HepG2 (cell line): Measurements from ENCODE around the gene CNNM4. TPM values are rescaled to one million over a fixed set of nuclear protein-coding genes. Genes with fewer than 3 reads are reported as not detected.

Source experiments
- HDAC2 ChIP-seq: sonication (generic); formaldehyde crosslinking; IDR thresholded peaks from 2 replicates; pipeline ENCODE4 v1.4.0; 2020; ENCODE audit warnings: missing genetic modification reagents
- HMGXB4 ChIP-seq, 2 experiments: sonication (generic) in 1 of 2; formaldehyde crosslinking in 1 of 2; IDR thresholded peaks; 2 replicates each; pipeline versions ENCODE4 v1.4.0 to v1.6.1; 2018 to 2020; ENCODE audit warnings: missing genetic modification reagents in 2 of 2, borderline replicate concordance in 1 of 2, low read depth in 1 of 2, mild to moderate bottlenecking in 1 of 2, missing biosample characterization in 1 of 2
- HOXA3 ChIP-seq: sonication (generic); formaldehyde crosslinking; IDR thresholded peaks from 2 replicates; pipeline ENCODE4 v1.5.0; 2020; ENCODE audit warnings: missing genetic modification reagents
- ISX ChIP-seq: sonication (generic); formaldehyde crosslinking; conservative IDR thresholded peaks from 2 replicates; pipeline ENCODE4 v1.5.0; 2020; ENCODE audit warnings: missing genetic modification reagents
- KAT2B ChIP-seq: fragments of 150-350 bp; IDR thresholded peaks from 2 replicates; pipeline ENCODE4 v1.6.1; 2014; ENCODE audit warnings: low read depth, low read length, borderline replicate concordance
- MAFF ChIP-seq: IDR thresholded peaks from 2 replicates; pipeline ENCODE4 v1.6.1; 2011; ENCODE audit warnings: low read depth, low read length, improper control_type of control experiment
- MXI1 ChIP-seq: IDR thresholded peaks from 3 replicates; pipeline ENCODE4 v1.6.1; 2012; ENCODE audit warnings: low read depth, low read length, inconsistent platforms, borderline replicate concordance
- NRL ChIP-seq: sonication (generic); formaldehyde crosslinking; IDR thresholded peaks from 2 replicates; pipeline ENCODE4 v1.5.0; 2020; ENCODE audit warnings: missing genetic modification reagents, mild to moderate bottlenecking, moderate library complexity, borderline replicate concordance
- SRSF4 ChIP-seq: fragments of 200-400 bp; formaldehyde crosslinking; IDR thresholded peaks from one replicate; pipeline ENCODE4 v1.6.1; 2018; ENCODE audit warnings: mild to moderate bottlenecking, low read depth, low read length, moderate library complexity; ENCODE audit not compliant: poor library complexity, severe bottlenecking
- TBL1XR1 ChIP-seq: fragments of 150-350 bp; IDR thresholded peaks from 2 replicates; pipeline ENCODE4 v1.6.1; 2014; ENCODE audit warnings: borderline replicate concordance, low read length; ENCODE audit not compliant: partially characterized antibody
- ZFX ChIP-seq: sonication (generic); formaldehyde crosslinking; IDR thresholded peaks from 2 replicates; pipeline ENCODE4 v1.4.0; 2020; ENCODE audit warnings: mild to moderate bottlenecking, low read depth, missing genetic modification reagents, moderate library complexity
- ZKSCAN1 ChIP-seq: fragments of 150-350 bp; IDR thresholded peaks from 2 replicates; pipeline ENCODE4 v1.6.1; 2014; ENCODE audit warnings: low read length
- ZNF234 ChIP-seq: sonication (generic); formaldehyde crosslinking; conservative IDR thresholded peaks from 2 replicates; pipeline ENCODE4 v1.5.1; 2020; ENCODE audit warnings: mild to moderate bottlenecking, missing genetic modification reagents
- ZNF235 ChIP-seq: sonication (generic); formaldehyde crosslinking; IDR thresholded peaks from 2 replicates; pipeline ENCODE4 v1.8.1; 2023; ENCODE audit warnings: mild to moderate bottlenecking, missing genetic modification reagents, borderline replicate concordance
- ZNF343 ChIP-seq: sonication (generic); formaldehyde crosslinking; IDR thresholded peaks from 2 replicates; pipeline ENCODE4 v1.4.0; 2020; ENCODE audit warnings: mild to moderate bottlenecking, missing genetic modification reagents
- ZNF773 ChIP-seq: sonication (generic); formaldehyde crosslinking; IDR thresholded peaks from 2 replicates; pipeline ENCODE4 v1.4.0; 2020; ENCODE audit warnings: missing genetic modification reagents, borderline replicate concordance
- polyA plus RNA-seq, 8 experiments: library from polyadenylated mRNA; depleted of rRNA in 3 of 8; stranded (reverse) in 7 of 8; unstranded in 1 of 8; fragments of >200 nt; fragmentation: Illumina TruSeq in 4 of 8; extraction: Trizol in 4 of 8; gene quantifications; 2 replicates each; pipeline versions ENCODE4 v1.2.1 to v1.2.3, GENCODE V29; 2011 to 2016; ENCODE audit warnings: low read depth in 4 of 8, missing spikeins in 1 of 8, mixed read lengths in 1 of 8; ENCODE audit not compliant: insufficient read depth in 1 of 8
- total RNA-seq, 5 experiments: library from RNA; depleted of rRNA; stranded (reverse); fragments of >200 nt; fragmentation: Illumina TruSeq; extraction: Trizol; gene quantifications; 2 replicates each; pipeline ENCODE4 v1.2.3, GENCODE V29; 2016; ENCODE audit warnings: low read depth in 1 of 5
- TF ChIP-seq, protein P1 (sequence below): sonication (generic); formaldehyde crosslinking; IDR thresholded peaks from 2 replicates; pipeline ENCODE4 v1.5.0; 2020; ENCODE audit warnings: missing genetic modification reagents, mild to moderate bottlenecking, borderline replicate concordance
- TF ChIP-seq, protein P2 (sequence below): sonication (generic); formaldehyde crosslinking; IDR thresholded peaks from 2 replicates; pipeline ENCODE4 v1.9.0; 2021; ENCODE audit warnings: missing genetic modification reagents, mild to moderate bottlenecking, borderline replicate concordance
- TF ChIP-seq, protein P3 (sequence below): sonication (generic); formaldehyde crosslinking; IDR thresholded peaks from 2 replicates; pipeline ENCODE4 v1.4.0; 2020; ENCODE audit warnings: missing genetic modification reagents

The CNNM4 gene
- total and polyA plus RNA-seq, 2 of the 13 experiments (the other 11 are each of a cell fraction or from before 2014, with no cell fraction given), result 5.9 to 8.4 TPM

- TF ChIP-seq HMGXB4 (CRISPR knock-in tag; IDR thresholded peaks at IDR 0.05; ENCODE audit: borderline replicate concordance in 1 of 2, low read depth in 1 of 2) (no peak), HOXA3 (CRISPR knock-in tag) (no peak), MXI1 (peak; percentile 82; the same call in 2 of the 3 replicates), ZNF343 (CRISPR knock-in tag) (no peak), ISX (CRISPR knock-in tag) (0 out of 2 replicates have a peak, but pooled peaks have one; percentile 4), TBL1XR1 (no peak), KAT2B (no peak), MAFF (no peak), ZFX (CRISPR knock-in tag) (no peak; the same call in 1 of the 2 replicates), SRSF4 (no peak), ZNF773 (no peak), NRL (CRISPR knock-in tag) (no peak), ZKSCAN1 (no peak), ZNF235 (CRISPR knock-in tag) (no peak), ZNF234 (CRISPR knock-in tag) (no peak), HDAC2 (CRISPR knock-in tag) (0 out of 2 replicates have a peak, but pooled peaks have one; percentile 34)
- TF ChIP-seq, protein P1, sequence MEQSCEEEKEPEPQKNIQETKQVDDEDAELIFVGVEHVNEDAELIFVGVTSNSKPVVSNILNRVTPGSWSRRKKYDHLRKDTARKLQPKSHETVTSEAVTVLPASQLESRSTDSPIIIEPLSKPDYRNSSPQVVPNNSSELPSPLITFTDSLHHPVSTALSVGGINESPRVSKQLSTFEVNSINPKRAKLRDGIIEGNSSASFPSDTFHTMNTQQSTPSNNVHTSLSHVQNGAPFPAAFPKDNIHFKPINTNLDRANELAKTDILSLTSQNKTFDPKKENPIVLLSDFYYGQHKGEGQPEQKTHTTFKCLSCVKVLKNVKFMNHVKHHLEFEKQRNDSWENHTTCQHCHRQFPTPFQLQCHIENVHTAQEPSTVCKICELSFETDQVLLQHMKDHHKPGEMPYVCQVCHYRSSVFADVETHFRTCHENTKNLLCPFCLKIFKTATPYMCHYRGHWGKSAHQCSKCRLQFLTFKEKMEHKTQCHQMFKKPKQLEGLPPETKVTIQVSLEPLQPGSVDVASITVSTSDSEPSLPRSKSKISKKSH (CRISPR knock-in tag), result no peak; the same call in 1 of the 2 replicates
- TF ChIP-seq, protein P2, sequence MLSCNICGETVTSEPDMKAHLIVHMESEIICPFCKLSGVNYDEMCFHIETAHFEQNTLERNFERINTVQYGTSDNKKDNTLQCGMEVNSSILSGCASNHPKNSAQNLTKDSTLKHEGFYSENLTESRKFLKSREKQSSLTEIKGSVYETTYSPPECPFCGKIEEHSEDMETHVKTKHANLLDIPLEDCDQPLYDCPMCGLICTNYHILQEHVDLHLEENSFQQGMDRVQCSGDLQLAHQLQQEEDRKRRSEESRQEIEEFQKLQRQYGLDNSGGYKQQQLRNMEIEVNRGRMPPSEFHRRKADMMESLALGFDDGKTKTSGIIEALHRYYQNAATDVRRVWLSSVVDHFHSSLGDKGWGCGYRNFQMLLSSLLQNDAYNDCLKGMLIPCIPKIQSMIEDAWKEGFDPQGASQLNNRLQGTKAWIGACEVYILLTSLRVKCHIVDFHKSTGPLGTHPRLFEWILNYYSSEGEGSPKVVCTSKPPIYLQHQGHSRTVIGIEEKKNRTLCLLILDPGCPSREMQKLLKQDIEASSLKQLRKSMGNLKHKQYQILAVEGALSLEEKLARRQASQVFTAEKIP, result no peak
- TF ChIP-seq, protein P3, sequence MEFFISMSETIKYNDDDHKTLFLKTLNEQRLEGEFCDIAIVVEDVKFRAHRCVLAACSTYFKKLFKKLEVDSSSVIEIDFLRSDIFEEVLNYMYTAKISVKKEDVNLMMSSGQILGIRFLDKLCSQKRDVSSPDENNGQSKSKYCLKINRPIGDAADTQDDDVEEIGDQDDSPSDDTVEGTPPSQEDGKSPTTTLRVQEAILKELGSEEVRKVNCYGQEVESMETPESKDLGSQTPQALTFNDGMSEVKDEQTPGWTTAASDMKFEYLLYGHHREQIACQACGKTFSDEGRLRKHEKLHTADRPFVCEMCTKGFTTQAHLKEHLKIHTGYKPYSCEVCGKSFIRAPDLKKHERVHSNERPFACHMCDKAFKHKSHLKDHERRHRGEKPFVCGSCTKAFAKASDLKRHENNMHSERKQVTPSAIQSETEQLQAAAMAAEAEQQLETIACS (CRISPR knock-in tag), result peak; percentile 56; the same call in 1 of the 2 replicates
Measured at GRCh38 chr2:96760036-96760985, at the start of gene CNNM4 (continued).
